ENCODE data around the gene UCK2.
A peak's percentile ranks its signal among the peaks of the same experiment; 100 is the strongest.

The UCK2 gene

DNA sequence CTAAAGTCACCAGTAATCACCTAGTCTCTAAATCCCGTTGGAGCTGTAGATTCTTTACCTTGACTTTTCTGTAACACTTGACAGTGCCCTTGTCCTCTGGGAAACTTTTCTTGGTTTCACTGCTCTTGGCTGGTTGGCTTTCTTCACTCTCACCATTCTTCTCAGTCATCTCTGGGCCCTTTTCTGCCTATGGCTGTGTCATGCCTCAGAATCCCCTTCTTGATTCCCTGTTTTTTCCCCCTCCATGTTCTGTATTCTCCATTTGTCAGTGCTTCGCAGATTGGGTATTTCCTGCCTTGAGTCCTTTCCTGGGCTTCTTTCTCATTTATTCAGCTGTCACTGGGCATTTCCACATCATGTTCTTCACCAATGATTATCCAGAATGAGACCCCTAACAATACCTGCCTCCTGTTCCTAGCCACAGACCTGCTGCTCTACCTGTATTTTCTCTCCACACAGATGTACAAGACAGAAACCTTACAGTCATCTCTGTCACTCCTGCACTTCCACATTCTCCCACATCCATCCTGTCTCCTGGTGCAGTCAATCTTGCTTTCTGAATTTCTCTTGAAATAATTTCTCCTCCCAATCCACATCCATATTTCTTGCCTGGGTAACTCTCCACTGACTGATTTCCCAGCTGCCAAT, 14.7 kb downstream of the UCK2 start:
- peaks cover under 1% of the 10 kb centered on the region for H3K36me3 ChIP-seq (replicated peaks)
- DNase-seq (ENCODE audit: low spot score in 2 of 2): no peak
- in situ Hi-C loops (cut with MboI; ENCODE audit: low sequenced_read_pairs): no loop called here
- H3K27me3 ChIP-seq (ENCODE audit: low read depth): no peaks in the 10 kb centered on the region
- no peaks in the 10 kb centered on the region for H3K9me3 ChIP-seq
- H3K4me1 ChIP-seq: no peaks in the 10 kb centered on the region
- H3K4me3 ChIP-seq: no peak overlapping the region

DNA sequence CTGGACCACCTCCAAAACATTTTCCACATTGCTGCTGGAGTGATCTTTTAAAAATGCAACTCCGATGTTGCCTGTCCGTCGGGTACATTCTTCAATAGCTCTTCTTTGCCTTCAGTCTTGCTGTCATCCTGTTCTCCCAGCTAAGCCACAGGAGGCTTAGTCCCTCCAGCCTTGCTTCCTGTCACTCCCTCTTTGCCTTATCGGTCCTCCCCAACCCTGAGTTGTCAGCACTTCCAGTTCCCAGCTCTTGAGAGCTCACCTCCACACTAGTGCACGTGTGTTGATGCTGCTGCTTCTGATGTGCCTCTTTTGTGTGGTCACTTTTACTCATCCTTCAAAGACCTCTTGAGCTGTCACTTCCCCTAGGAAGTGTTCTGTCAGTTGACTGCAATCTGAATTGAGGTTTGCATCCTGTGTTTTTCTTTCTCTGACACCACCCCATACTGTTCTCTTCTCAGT, 15.3 kb downstream of the UCK2 start:
- Histone ChIP-seq H3K4me1 (no peaks in the 10 kb centered on the region), H3K4me3 (no peak overlapping the region), H3K9me3 (no peaks in the 10 kb centered on the region), H3K27me3 (ENCODE audit: low read depth) (no peaks in the 10 kb centered on the region), H3K36me3 (replicated peaks) (peaks cover 3% of the 10 kb centered on the region)
- no peak for DNase-seq (ENCODE audit: low spot score in 2 of 2)
- in situ Hi-C loops (cut with MboI; ENCODE audit: low sequenced_read_pairs): no loop called here

DNA sequence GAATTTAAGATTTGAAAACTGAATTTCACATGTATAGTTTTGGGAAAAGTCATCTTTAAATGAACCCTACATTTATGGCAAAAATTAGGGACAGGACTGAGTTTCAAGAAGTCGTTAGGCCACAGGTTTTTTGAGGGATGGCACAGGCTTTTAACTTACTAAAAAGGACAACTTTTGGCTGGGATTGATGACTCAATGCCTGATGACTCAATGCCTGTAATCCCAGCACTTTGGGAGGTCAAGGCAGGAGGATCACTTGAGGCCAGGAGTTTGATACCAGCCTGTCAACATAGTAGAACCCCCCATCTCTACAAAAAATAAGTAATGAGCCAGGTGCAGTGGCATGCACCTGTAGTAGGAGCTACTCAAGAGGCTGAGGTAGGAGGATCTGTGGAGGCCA, 15.9 kb downstream of the UCK2 start:
- no peaks in the 10 kb centered on the region for H3K27me3 ChIP-seq (ENCODE audit: low read depth)
- no peaks in the 10 kb centered on the region for H3K9me3 ChIP-seq
- no peak overlapping the region for H3K4me3 ChIP-seq
- DNase-seq (ENCODE audit: low spot score in 2 of 2): no peak
- H3K36me3 ChIP-seq (replicated peaks): peaks cover 3% of the 10 kb centered on the region
- in situ Hi-C loops (cut with MboI; ENCODE audit: low sequenced_read_pairs): no loop called here
- no peaks in the 10 kb centered on the region for H3K4me1 ChIP-seq

DNA sequence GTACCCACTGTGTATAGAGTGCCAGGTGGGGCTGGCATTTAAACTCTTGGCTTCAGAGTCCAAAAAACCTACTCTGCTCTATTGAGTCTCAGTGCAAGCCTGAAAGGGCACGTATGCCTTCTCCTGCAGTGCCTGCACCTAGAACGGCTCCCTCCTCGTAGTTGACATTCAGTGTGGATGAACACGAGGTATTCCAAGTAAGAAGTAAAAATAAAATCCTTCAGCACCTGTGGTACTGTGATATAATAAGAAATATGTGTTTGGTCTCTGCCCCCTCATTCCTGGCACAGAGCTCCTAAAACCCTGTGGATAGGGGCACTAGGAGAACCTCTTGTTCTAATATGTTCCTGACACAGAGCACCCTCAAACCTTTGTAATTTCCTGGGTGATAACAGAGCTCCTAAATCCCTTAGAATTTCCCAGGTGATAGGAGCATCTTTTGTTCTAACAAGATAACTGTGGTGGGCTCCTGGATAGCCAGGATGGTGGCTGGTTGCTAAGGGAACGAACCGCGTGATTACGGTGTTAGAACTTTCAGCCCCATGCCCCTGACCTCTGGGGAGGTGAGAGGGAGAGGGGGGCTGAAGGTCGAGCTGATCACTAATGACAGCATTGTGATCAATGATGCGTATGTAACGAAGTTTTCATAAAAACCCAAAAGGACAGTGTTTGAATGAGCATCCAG, 16.8 kb downstream of the UCK2 start:
- H3K4me1 ChIP-seq: no peaks in the 10 kb centered on the region; the same call in 1 of the 2 replicates

DNA sequence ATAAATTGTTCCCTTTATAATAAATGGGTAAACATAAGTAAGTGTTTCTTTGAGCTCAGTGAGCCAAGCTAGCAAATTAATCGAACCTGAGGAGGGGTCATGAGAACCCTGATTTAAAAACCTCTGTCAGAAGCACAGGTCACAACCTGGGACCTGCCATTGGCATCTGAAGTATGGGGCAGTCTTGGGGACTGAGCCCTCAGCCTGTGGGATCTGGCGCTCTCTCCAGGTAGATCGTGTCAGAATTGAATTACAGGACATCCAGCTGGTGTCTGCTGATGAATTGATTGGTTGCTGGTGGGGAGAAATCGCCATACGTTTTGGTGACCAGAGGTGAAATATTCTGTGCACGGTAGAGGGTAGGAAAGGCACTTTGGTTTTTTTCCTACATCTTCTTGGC, 17.5 kb downstream of the UCK2 start:
- H3K36me3 ChIP-seq (replicated peaks): peaks cover 3% of the 10 kb centered on the region
- H3K9me3 ChIP-seq: no peaks in the 10 kb centered on the region
- in situ Hi-C loops (cut with MboI; ENCODE audit: low sequenced_read_pairs): no loop called here
- no peaks in the 10 kb centered on the region; the same call in 1 of the 2 replicates for H3K4me1 ChIP-seq
- no peak overlapping the region for H3K4me3 ChIP-seq
- H3K27me3 ChIP-seq (ENCODE audit: low read depth): no peaks in the 10 kb centered on the region
- DNase-seq (ENCODE audit: low spot score in 2 of 2): no peak

More for the DNA sequence above, 16.8 kb downstream of the UCK2 start:
- in situ Hi-C loops (cut with MboI; ENCODE audit: low sequenced_read_pairs): no loop called here
- Histone ChIP-seq H3K36me3 (replicated peaks) (peaks cover 3% of the 10 kb centered on the region), H3K4me3 (no peak overlapping the region), H3K9me3 (no peaks in the 10 kb centered on the region), H3K27me3 (ENCODE audit: low read depth) (no peaks in the 10 kb centered on the region)
- DNase-seq (ENCODE audit: low spot score in 2 of 2): no peak

DNA sequence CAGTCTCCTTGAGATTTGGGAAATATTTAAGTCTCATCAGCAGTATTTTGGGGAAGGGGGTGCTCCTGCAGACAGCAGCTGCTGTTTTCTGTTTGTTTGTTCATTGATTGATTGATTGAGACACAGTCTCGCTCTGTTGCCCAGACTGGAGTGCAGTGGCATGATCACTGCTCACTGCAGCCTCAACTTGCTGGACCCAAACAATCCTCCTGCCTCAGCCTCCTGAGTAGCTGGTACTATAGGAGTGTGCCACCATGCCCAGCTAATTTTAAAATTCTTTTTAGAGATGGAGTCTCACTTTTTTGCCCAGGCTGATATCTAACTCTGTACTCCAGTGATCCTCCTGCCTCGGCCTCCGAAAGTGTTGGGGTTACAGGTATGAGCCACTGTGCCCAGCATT, 18.2 kb downstream of the UCK2 start:
- peaks cover 3% of the 10 kb centered on the region for H3K36me3 ChIP-seq (replicated peaks)
- no peak for DNase-seq (ENCODE audit: low spot score in 2 of 2)
- no peaks in the 10 kb centered on the region; the same call in 1 of the 2 replicates for H3K4me1 ChIP-seq
- H3K4me3 ChIP-seq: no peak overlapping the region
- no peaks in the 10 kb centered on the region for H3K9me3 ChIP-seq
- H3K27me3 ChIP-seq (ENCODE audit: low read depth): no peaks in the 10 kb centered on the region
- in situ Hi-C loops (cut with MboI; ENCODE audit: low sequenced_read_pairs): no loop called here

DNA sequence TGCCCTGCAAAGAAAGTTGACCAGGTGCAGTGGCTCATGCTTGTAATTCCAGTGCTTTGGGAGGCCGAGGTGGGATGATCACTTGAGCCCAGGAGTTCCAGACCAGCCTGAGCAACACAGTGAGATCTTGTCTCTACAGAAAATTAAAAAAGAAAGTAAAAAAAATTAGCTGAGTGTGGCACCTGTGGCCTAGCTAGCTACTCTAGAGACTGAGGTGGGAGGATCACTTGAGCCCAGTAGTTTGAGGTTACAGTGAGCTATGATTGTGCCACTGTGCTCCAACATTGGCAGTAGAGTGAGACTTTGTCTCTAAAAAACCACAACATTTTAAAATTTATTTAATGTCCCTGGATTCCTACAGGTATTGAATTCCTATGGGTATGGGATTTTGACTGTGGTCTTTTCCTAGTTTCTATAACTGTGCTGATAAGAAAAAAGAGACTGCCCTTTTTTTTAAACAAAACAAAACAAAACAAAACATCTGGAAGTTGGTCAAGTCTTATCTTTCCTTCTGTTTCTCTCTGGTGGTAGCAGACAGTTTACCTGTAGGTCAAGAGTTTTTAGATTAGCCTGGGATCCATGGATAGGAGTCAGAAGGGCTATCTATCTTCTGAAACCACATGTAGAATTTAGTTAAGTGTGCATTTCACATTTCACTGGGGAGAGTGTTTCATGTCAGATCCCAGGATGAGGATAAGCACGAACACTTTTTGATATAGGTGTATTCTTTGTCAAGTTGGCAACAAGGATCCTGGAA, 18.8 kb downstream of the UCK2 start:
- H3K9me3 ChIP-seq: no peaks in the 10 kb centered on the region
- H3K27me3 ChIP-seq (ENCODE audit: low read depth): no peaks in the 10 kb centered on the region
- peaks cover 3% of the 10 kb centered on the region for H3K36me3 ChIP-seq (replicated peaks)
- H3K4me3 ChIP-seq: no peak overlapping the region
- no peaks in the 10 kb centered on the region; the same call in none of the 2 replicates for H3K4me1 ChIP-seq
- in situ Hi-C loops (cut with MboI; ENCODE audit: low sequenced_read_pairs): no loop called here
- no peak for DNase-seq (ENCODE audit: low spot score in 2 of 2)

DNA sequence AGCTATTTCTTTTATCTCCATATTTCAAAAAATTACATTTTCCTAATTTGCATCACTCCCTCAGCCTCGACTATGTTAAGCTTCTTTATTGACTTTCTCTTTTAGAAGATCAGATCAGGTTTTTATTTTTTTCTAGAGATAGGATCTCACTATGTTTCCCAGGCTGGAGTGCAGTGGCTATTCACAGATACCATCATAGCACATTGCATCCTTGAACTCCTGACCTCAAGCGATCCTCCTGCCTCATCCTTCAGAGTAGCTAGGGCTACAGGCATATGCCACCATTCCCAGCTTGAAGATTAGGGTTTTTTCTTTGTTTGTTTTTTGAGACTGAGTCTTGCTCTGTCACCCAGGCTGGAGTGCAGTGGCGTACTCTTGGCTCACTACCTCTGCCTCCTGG, 20.1 kb downstream of the UCK2 start:
- H3K4me3 ChIP-seq: no peak overlapping the region
- in situ Hi-C loops (cut with MboI; ENCODE audit: low sequenced_read_pairs): no loop called here
- no peak for DNase-seq (ENCODE audit: low spot score in 2 of 2)
- no peaks in the 10 kb centered on the region for H3K27me3 ChIP-seq (ENCODE audit: low read depth)
- peaks cover 3% of the 10 kb centered on the region for H3K36me3 ChIP-seq (replicated peaks)
- no peaks in the 10 kb centered on the region for H3K9me3 ChIP-seq
- no peaks in the 10 kb centered on the region; the same call in none of the 2 replicates for H3K4me1 ChIP-seq

DNA sequence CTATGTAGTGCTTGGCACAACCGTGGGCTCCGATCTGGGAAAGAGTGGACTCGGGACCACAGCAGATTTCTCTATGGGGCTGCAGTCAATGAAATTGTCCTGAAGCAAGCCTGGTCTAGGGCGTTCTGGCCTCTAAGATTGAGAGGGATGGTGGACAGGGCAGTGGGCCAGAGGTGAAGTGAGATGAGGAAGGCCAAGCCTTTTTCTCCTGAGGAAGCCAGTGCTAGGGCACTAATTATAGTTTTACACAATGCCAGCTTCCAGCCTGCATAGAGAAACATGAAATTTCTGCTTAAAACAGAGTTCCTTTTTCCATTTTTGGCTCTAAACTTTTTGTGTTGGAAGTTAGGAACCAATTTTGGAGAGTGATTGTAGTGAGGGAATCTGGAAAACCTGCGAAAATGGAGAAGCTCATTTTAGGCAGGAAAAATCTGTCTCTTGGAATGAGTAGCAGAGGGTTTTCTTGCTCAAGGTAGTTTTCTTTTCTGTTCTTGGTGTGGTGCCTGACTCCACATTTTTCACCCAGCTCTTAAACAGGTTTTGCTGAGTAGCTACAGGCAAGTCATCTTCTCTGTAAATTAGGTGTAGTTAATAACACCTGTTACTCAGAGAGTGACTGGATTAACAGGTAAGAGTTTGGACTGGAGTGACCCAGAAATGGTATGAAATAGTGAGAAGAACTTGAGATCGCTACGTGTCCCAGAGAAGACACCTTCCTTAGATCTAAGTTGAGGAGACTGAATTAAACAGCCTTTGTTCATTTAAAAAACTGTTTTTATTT, 22.1 kb downstream of the UCK2 start:
- in situ Hi-C loops (cut with MboI; ENCODE audit: low sequenced_read_pairs): no loop called here

DNA sequence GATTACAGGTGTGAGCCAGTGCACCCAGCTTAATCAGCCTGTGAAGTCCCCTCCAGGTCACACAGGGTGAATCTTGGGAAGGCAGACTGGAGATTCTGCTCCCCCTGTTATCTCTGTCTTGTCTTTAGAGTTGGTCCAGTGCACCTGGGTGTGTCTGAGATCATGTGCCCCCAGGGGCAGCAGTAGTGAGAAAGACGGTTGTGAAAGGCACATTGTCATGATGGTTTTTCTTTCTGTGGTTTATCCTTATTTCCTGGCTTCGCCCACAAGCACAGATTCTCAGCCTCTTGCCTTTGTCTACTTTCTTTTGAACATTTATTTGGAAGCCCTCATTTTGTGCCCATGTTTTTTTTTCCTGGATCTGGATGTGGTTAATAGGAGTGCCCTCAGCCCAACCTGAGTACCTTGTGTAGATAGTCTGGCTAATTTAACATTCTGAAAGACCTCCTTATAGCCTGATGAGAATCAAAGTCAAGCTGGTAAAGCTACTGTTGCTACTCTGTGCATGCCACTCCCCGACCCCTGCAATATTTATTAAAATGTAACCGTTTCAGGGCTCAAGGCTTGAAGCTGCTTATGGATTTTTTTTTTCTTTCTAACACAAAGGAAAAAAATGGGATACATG, 23.7 kb downstream of the UCK2 start:
- H3K4me3 ChIP-seq: no peak overlapping the region
- H3K36me3 ChIP-seq (replicated peaks): peaks cover 3% of the 10 kb centered on the region; the same call in 1 of the 2 replicates
- H3K9me3 ChIP-seq: no peaks in the 10 kb centered on the region
- in situ Hi-C loops (cut with MboI; ENCODE audit: low sequenced_read_pairs): no loop called here
- peak in 1 of 2 experiments; percentile 32 for DNase-seq (ENCODE audit: low spot score in 2 of 2)
- H3K27me3 ChIP-seq (ENCODE audit: low read depth): no peaks in the 10 kb centered on the region
- peaks cover 8% of the 10 kb centered on the region for H3K4me1 ChIP-seq

More for the DNA sequence above, 22.1 kb downstream of the UCK2 start:
- no peaks in the 10 kb centered on the region for H3K9me3 ChIP-seq
- H3K4me3 ChIP-seq: no peak overlapping the region
- H3K36me3 ChIP-seq (replicated peaks): peaks cover 3% of the 10 kb centered on the region; the same call in 1 of the 2 replicates
- no peak for DNase-seq (ENCODE audit: low spot score in 2 of 2)
- no peaks in the 10 kb centered on the region for H3K27me3 ChIP-seq (ENCODE audit: low read depth)
- peaks cover 2% of the 10 kb centered on the region for H3K4me1 ChIP-seq

DNA sequence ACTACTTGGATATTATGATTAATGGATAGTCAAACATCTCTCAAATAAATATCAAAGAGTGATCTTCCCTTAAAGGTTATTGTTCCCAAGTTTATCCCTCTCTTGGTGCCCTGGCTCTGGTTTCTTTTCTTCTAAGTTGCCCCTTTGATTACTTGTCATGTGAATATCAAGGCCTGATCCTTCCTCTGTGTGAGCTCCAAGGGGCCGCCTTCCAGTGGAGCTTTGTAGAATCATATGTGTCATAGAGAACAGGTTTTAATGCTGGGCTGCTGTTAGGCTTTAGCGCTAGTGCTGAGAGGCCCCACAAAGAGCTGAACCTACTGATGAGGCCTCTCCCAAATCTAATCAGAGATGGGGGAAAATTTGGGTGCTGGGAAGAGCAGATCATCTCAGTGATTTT, 25.5 kb downstream of the UCK2 start:
- Histone ChIP-seq H3K9me3 (no peaks in the 10 kb centered on the region), H3K36me3 (replicated peaks) (no peaks in the 10 kb centered on the region; the same call in 1 of the 2 replicates), H3K4me1 (peaks cover 22% of the 10 kb centered on the region), H3K4me3 (no peak overlapping the region), H3K27me3 (ENCODE audit: low read depth) (no peaks in the 10 kb centered on the region)
- DNase-seq (ENCODE audit: low spot score in 2 of 2): no peak
- in situ Hi-C loops (cut with MboI; ENCODE audit: low sequenced_read_pairs): no loop called here

DNA sequence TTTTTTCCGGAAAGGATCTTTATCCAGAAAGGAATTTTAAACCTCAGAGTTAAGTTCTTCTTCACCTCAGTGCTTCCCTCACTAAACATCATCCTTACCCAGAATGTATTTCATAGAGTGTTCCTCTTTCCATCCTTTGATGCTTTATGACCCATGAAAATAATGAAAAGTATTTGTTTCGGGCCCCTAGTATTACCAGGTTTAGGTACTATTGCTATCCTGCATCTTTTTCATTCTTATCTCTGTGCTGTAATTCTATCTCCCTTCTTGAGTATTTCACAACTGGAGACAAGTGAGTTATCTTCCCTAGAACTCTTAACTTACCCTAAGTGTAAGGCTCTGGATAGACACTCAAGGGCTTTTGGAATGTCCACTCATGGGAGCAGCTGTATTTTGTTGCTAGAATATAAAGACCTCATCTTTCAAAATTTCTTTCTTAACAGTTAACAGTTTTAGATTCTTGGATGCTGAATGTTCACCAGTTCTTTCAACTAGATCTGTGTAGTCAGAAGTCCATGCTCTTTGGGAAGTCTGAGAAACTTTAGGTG, 26.2 kb downstream of the UCK2 start:
- H3K9me3 ChIP-seq: no peaks in the 10 kb centered on the region
- in situ Hi-C loops (cut with MboI; ENCODE audit: low sequenced_read_pairs): no loop called here
- peaks cover 22% of the 10 kb centered on the region for H3K4me1 ChIP-seq
- DNase-seq (ENCODE audit: low spot score in 2 of 2): no peak
- H3K4me3 ChIP-seq: no peak overlapping the region
- no peaks in the 10 kb centered on the region for H3K27me3 ChIP-seq (ENCODE audit: low read depth)
- no peaks in the 10 kb centered on the region; the same call in 1 of the 2 replicates for H3K36me3 ChIP-seq (replicated peaks)
